ENCODE measurements around the gene GLOD4. TPM values are rescaled to one million over a fixed set of nuclear protein-coding genes. Genes with fewer than 3 reads are reported as not detected.

GLOD4 gene
- total RNA-seq, 2 donors from 2014 or later: 60.6 to 64.8 TPM

Other genes starting within 250 kb of the GLOD4 start
- 10 to 100 TPM; 57.8 to 80.7 TPM for gene VPS53, start 67.4 kb downstream of the GLOD4 start, total RNA-seq
- 1 to 10 TPM in 1 of 2 donors, under 1 TPM in 1; 0.85 to 1.8 TPM for gene TLCD3A, start 49.7 kb downstream of the GLOD4 start, total RNA-seq
- 10 to 100 TPM; 11.5 to 13.4 TPM for gene GEMIN4, start 30.0 kb downstream of the GLOD4 start, total RNA-seq
- gene MRM3, start 73 bp upstream of the GLOD4 start, total RNA-seq: 10 to 100 TPM; 28.1 to 29.6 TPM
- 1 to 10 TPM; 3.3 to 4.4 TPM for gene NXN, start 197.5 kb upstream of the GLOD4 start, total RNA-seq
- 1 to 10 TPM; 7.4 to 8.3 TPM for gene TIMM22, start 214.8 kb upstream of the GLOD4 start, total RNA-seq